Thoracic aorta (tissue), 2 donors: ENCODE data around the gene F2R. TPM values are rescaled to one million over a fixed set of nuclear protein-coding genes. Genes with fewer than 3 reads are reported as not detected.
A peak's percentile ranks its signal among the peaks of the same experiment; 100 is the strongest.

Experiments used
- ATAC-seq: fragments of 150-250 bp; one replicate; pipeline ENCODE4 v1.8.0; 2017; ENCODE audit warnings: low read depth; ENCODE audit not compliant: insufficient number of reproducible peaks, low FRiP score
- DNase-seq: peaks from one replicate; pipeline ENCODE4 v3.0.0-alpha.2; 2020; ENCODE audit warnings: low spot score
- H3K27ac ChIP-seq, 2 donors: fragments of 200-600 bp; sonication (generic); 1 replicate in 1 of 2; 2 replicates in 1 of 2; pipeline ENCODE4 v1.5.1; 2016; ENCODE audit warnings: mild to moderate bottlenecking in 2 of 2, moderate library complexity in 2 of 2
- H3K27me3 ChIP-seq: fragments of 200-600 bp; sonication (generic); replicated peaks from 2 replicates; pipeline ENCODE4 v1.6.0; 2016; ENCODE audit warnings: mild to moderate bottlenecking; ENCODE audit not compliant: insufficient read depth
- H3K36me3 ChIP-seq: fragments of 200-600 bp; sonication (generic); one replicate; pipeline ENCODE4 v1.5.1; 2016
- H3K4me1 ChIP-seq, 2 donors: fragments of 200-600 bp; sonication (generic); 1 replicate in 1 of 2; 2 replicates in 1 of 2; pipeline versions ENCODE4 v1.5.1 to v1.6.0; 2016; ENCODE audit warnings: low read depth in 2 of 2, mild to moderate bottlenecking in 1 of 2; ENCODE audit not compliant: control insufficient read depth in 1 of 2
- H3K4me3 ChIP-seq: fragments of 200-600 bp; sonication (generic); 2 replicates; pipeline ENCODE4 v1.5.1; 2016; ENCODE audit warnings: mild to moderate bottlenecking
- H3K9me3 ChIP-seq: fragments of 200-600 bp; sonication (generic); 2 replicates; pipeline ENCODE4 v1.5.1; 2016
- CTCF ChIP-seq: fragments of 200-600 bp; sonication (generic); IDR thresholded peaks from one replicate; pipeline ENCODE4 v1.5.1; 2019; ENCODE audit warnings: antibody characterized with exemption
- total RNA-seq, 2 donors: library from RNA; depleted of rRNA; stranded (reverse); fragments of >200 nt; gene quantifications; one replicate each; pipeline versions ENCODE4 v1.1.0 to v1.2.3, GENCODE V29; 2016

F2R gene
- total RNA-seq, 2 donors from 2014 or later, result 96.4 to 240 TPM

GRCh38 chr5:76691467-76692273, 24.3 kb upstream of the F2R start:
- Histone ChIP-seq H3K27ac (peak overlapping the region; percentile 31), H3K27me3 (no peaks in the 10 kb centered on the region), H3K9me3 (no peaks in the 10 kb centered on the region), H3K4me3 (no peak overlapping the region), H3K36me3 (no peaks in the 10 kb centered on the region), H3K4me1 (peaks cover 10 to 34% of the 10 kb centered on the region in 2 donors)
- no peak for TF ChIP-seq CTCF
- no peak for ATAC-seq
- DNase-seq, result no peak

- Histone ChIP-seq H3K9me3 (no peaks in the 10 kb centered on the region), H3K4me3 (no peak overlapping the region), H3K27me3 (no peaks in the 10 kb centered on the region), H3K27ac (no peak overlapping the region), H3K36me3 (no peaks in the 10 kb centered on the region), H3K4me1 (peaks cover 10 to 34% of the 10 kb centered on the region in 2 donors)
- DNase-seq (no peak), ATAC-seq (no peak)
- no peak for TF ChIP-seq CTCF
These were observed 23.7 kb upstream of the F2R start for GRCh38 chr5:76692274-76692540.

- H3K27ac ChIP-seq, result no peak overlapping the region
- H3K4me3 ChIP-seq, result no peak overlapping the region
- no peak for TF ChIP-seq CTCF
- ATAC-seq (no peak), DNase-seq (no peak)
- H3K36me3 ChIP-seq, result no peaks in the 10 kb centered on the region
- no peaks in the 10 kb centered on the region for H3K27me3 ChIP-seq
- H3K4me1 ChIP-seq, result peaks cover 10 to 34% of the 10 kb centered on the region in 2 donors
- no peaks in the 10 kb centered on the region for H3K9me3 ChIP-seq
These were observed 23.3 kb upstream of the F2R start for GRCh38 chr5:76692651-76693050.

- no peak for TF ChIP-seq CTCF
- ATAC-seq, result no peak
- no peak for DNase-seq
- Histone ChIP-seq H3K27me3 (no peaks in the 10 kb centered on the region), H3K4me1 (peaks cover 10 to 34% of the 10 kb centered on the region in 2 donors), H3K4me3 (no peak overlapping the region), H3K27ac (no peak overlapping the region), H3K9me3 (no peaks in the 10 kb centered on the region), H3K36me3 (no peaks in the 10 kb centered on the region)
These were observed 22.8 kb upstream of the F2R start for GRCh38 chr5:76693141-76693540.

- no peak overlapping the region for H3K27ac ChIP-seq
- no peak for ATAC-seq
These were observed 21.6 kb upstream of the F2R start for GRCh38 chr5:76694317-76694716.

More at GRCh38 chr5:76694317-76694716, 21.6 kb upstream of the F2R start:
- Histone ChIP-seq H3K36me3 (no peaks in the 10 kb centered on the region), H3K4me3 (no peak overlapping the region), H3K4me1 (peaks cover 10 to 28% of the 10 kb centered on the region in 2 donors), H3K27me3 (no peaks in the 10 kb centered on the region), H3K9me3 (no peaks in the 10 kb centered on the region)
- TF ChIP-seq CTCF, result no peak
- DNase-seq, result no peak
